Mesenchymal stem cell (in vitro differentiated cells and primary cell): ENCODE data around the gene PRSS23.

Experiments used
- DNase-seq: peaks from one replicate; pipeline ENCODE4 v3.0.0-alpha.2; 2013
- H2AFZ ChIP-seq: one replicate; pipeline ENCODE4 v1.6.1; 2013; ENCODE audit warnings: low read depth, mild to moderate bottlenecking, control low read depth, inconsistent platforms, low read length, moderate library complexity
- H2AK5ac ChIP-seq: 2 replicates; pipeline ENCODE4 v1.6.1; 2013; ENCODE audit warnings: low read length, moderate library complexity, mild to moderate bottlenecking, inconsistent platforms; ENCODE audit not compliant: severe bottlenecking
- H2BK120ac ChIP-seq: one replicate; pipeline ENCODE4 v1.6.1; 2013; ENCODE audit warnings: low read depth, mild to moderate bottlenecking, inconsistent platforms, low read length, moderate library complexity
- H2BK12ac ChIP-seq, 2 experiments: one replicate each; pipeline ENCODE4 v1.6.1; 2013; ENCODE audit warnings: inconsistent platforms in 2 of 2, low read length in 2 of 2, mild to moderate bottlenecking in 2 of 2, moderate library complexity in 2 of 2, control low read depth in 1 of 2
- H2BK15ac ChIP-seq: one replicate; pipeline ENCODE4 v1.6.1; 2013; ENCODE audit warnings: mild to moderate bottlenecking, low read depth, inconsistent platforms; ENCODE audit not compliant: poor library complexity, severe bottlenecking
- H2BK5ac ChIP-seq: 2 replicates; pipeline ENCODE4 v1.6.1; 2013; ENCODE audit warnings: low read depth, mild to moderate bottlenecking, low read length, control low read depth, inconsistent platforms; ENCODE audit not compliant: poor library complexity, severe bottlenecking
- H3K14ac ChIP-seq, 2 experiments: one replicate each; pipeline ENCODE4 v1.6.1; 2013; ENCODE audit warnings: inconsistent platforms in 2 of 2, low read length in 2 of 2, control low read depth in 1 of 2, mild to moderate bottlenecking in 1 of 2, moderate library complexity in 1 of 2
- H3K18ac ChIP-seq, 2 experiments: one replicate each; pipeline ENCODE4 v1.6.1; 2013; ENCODE audit warnings: inconsistent platforms in 2 of 2, low read length in 2 of 2, control low read depth in 1 of 2, low read depth in 1 of 2, mild to moderate bottlenecking in 1 of 2
- H3K23ac ChIP-seq, 2 experiments: one replicate each; pipeline ENCODE4 v1.6.1; 2013; ENCODE audit warnings: inconsistent platforms in 2 of 2, low read length in 2 of 2, mild to moderate bottlenecking in 2 of 2, moderate library complexity in 2 of 2, control low read depth in 1 of 2
- H3K27ac ChIP-seq: 2 replicates; pipeline ENCODE4 v1.5.1; 2013; ENCODE audit warnings: mild to moderate bottlenecking, moderate library complexity, low read length, control low read depth, inconsistent platforms; ENCODE audit not compliant: poor library complexity, severe bottlenecking
- H3K27me3 ChIP-seq, 2 experiments: 2 replicates each; pipeline versions ENCODE4 v1.6.1 to v1.7.0; 2013; ENCODE audit warnings: low read length in 2 of 2, mild to moderate bottlenecking in 2 of 2, moderate library complexity in 2 of 2, control low read depth in 1 of 2, inconsistent platforms in 1 of 2; ENCODE audit not compliant: control insufficient read depth in 1 of 2, insufficient read depth in 1 of 2
- H3K36me3 ChIP-seq, 2 experiments: 2 replicates each; pipeline versions ENCODE4 v1.6.1 to v1.7.0; 2013; ENCODE audit warnings: low read length in 2 of 2, control low read depth in 1 of 2, inconsistent platforms in 1 of 2, low read depth in 1 of 2, mild to moderate bottlenecking in 1 of 2; ENCODE audit not compliant: insufficient read depth in 2 of 2, control insufficient read depth in 1 of 2
- H3K4ac ChIP-seq, 2 experiments: one replicate each; pipeline ENCODE4 v1.6.1; 2013; ENCODE audit warnings: inconsistent platforms in 2 of 2, low read length in 2 of 2, mild to moderate bottlenecking in 2 of 2, moderate library complexity in 2 of 2, control low read depth in 1 of 2, low read depth in 1 of 2
- H3K4me1 ChIP-seq: 2 replicates; pipeline ENCODE4 v1.6.1; 2013; ENCODE audit warnings: low read depth, low read length, control low read depth; ENCODE audit not compliant: control insufficient read depth, insufficient read depth
- H3K4me2 ChIP-seq: 2 replicates; pipeline ENCODE4 v1.6.1; 2013; ENCODE audit warnings: low read length, mild to moderate bottlenecking, inconsistent platforms; ENCODE audit not compliant: poor library complexity, severe bottlenecking
- H3K4me3 ChIP-seq, 2 experiments: 2 replicates each; pipeline versions ENCODE4 v1.5.1 to v1.7.0; 2013; ENCODE audit warnings: low read length in 2 of 2, mild to moderate bottlenecking in 2 of 2, control low read depth in 1 of 2, low read depth in 1 of 2; ENCODE audit not compliant: insufficient read depth in 1 of 2
- H3K79me1 ChIP-seq: replicated peaks from 2 replicates; pipeline ENCODE4 v1.6.1; 2013; ENCODE audit warnings: mild to moderate bottlenecking, control low read depth, low read length, inconsistent platforms; ENCODE audit not compliant: poor library complexity, severe bottlenecking
- H3K9ac ChIP-seq: 2 replicates; pipeline ENCODE4 v1.7.0; 2013; ENCODE audit warnings: mild to moderate bottlenecking, low read length, moderate library complexity
- H3K9me3 ChIP-seq: 2 replicates; pipeline ENCODE4 v1.7.0; 2013; ENCODE audit warnings: mild to moderate bottlenecking, low read length; ENCODE audit not compliant: control insufficient read depth
- H4K8ac ChIP-seq: one replicate; pipeline ENCODE4 v1.6.1; 2013; ENCODE audit warnings: inconsistent platforms, mild to moderate bottlenecking, low read length, moderate library complexity
- H4K91ac ChIP-seq: one replicate; pipeline ENCODE4 v1.6.1; 2013; ENCODE audit warnings: mild to moderate bottlenecking, low read length, inconsistent platforms
- WGBS: methylation state at CpG from one replicate; pipeline ENCODE4 v1.1.7; 2013; ENCODE audit warnings: mixed read lengths; 5-methylcytosine and 5-hydroxymethylcytosine counted together

PRSS23 gene

DNA sequence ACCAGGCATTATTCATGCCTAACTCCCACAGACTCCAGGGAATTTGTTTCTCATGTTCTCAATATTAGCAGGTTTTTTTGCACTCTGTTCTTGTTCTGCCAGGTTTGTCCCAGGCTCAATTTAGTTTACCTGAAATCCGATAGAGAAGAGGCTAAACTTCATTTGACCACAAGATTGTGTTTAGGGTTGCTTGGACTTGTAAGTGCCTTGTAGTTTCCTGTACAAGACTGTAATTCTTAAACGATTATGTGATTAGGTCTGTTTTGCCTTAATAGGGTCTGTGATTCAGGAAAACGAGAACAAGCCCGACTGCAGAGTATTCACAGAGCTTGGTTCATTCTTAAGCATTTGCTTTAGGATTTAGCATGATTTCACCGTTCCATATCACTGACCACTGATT lies 1.8 kb downstream of the PRSS23 start:
- Histone ChIP-seq H3K4me3 (peak overlapping the region in 1 of 2 experiments; percentile 87), H2BK120ac (no peak overlapping the region), H3K4me2 (peak overlapping the region; percentile 60), H4K8ac (no peak overlapping the region), H3K18ac (peak overlapping the region; percentile 23 to 31), H3K4me1 (peaks cover 7% of the 10 kb centered on the region), H2BK12ac (no peak overlapping the region), H2AFZ (no peak overlapping the region), H3K4ac (peak overlapping the region in 1 of 2 experiments; percentile 59), H3K9me3 (no peaks in the 10 kb centered on the region), H3K14ac (no peak overlapping the region), H3K23ac (no peak overlapping the region), H3K79me1 (no peaks in the 10 kb centered on the region), H3K27me3 (no peaks in the 10 kb centered on the region), H2BK15ac (no peak overlapping the region), H4K91ac (no peak overlapping the region), H3K9ac (peak overlapping the region; percentile 85), H3K36me3 (peaks cover 0 to 4% of the 10 kb centered on the region in 2 experiments), H2BK5ac (no peak overlapping the region), H2AK5ac (no peak overlapping the region), H3K27ac (peak overlapping the region; percentile 84)
- no peak for DNase-seq
- whole genome bisulfite sequencing, result 19% methylated on average over 5 of the region's 5 CpGs

DNA sequence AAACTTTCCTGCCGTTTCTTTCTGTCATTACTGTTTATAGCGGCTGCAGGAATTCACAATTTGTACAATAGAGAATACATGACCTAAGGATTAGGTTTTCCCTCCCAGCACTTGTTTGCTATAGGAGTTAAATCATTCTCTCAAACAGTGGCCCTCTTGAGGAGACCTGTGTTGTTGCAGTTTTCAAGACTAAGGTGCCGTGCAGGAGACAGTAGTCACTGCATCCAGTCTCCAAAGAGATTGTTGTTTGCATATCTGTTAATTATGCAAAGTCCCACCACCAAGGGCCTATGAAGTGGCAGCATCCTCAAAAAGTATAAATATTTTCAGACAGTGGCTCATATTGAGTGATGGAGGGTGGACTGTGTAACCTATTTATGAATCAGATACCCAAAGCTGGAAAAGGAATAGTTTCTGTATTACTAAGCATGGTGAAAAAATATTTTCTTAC lies 2.3 kb downstream of the PRSS23 start:
- H3K27me3 ChIP-seq, result no peaks in the 10 kb centered on the region
- no peak overlapping the region for H4K91ac ChIP-seq
- peak overlapping the region; percentile 84 for H3K27ac ChIP-seq
- H3K4me2 ChIP-seq, result peak overlapping the region; percentile 60
- H4K8ac ChIP-seq, result no peak overlapping the region
- no peak overlapping the region for H3K23ac ChIP-seq
- no peak overlapping the region for H2BK12ac ChIP-seq
- H2BK5ac ChIP-seq, result no peak overlapping the region
- no peaks in the 10 kb centered on the region for H3K9me3 ChIP-seq
- no peak overlapping the region for H2AFZ ChIP-seq
- no peak overlapping the region for H2BK120ac ChIP-seq
- no peak overlapping the region for H2BK15ac ChIP-seq
- H3K9ac ChIP-seq, result peak overlapping the region; percentile 85
- peak; percentile 75 for DNase-seq
- H3K4me1 ChIP-seq, result peaks cover 10% of the 10 kb centered on the region
- peak overlapping the region in 1 of 2 experiments; percentile 87 for H3K4me3 ChIP-seq
- no peak overlapping the region for H3K18ac ChIP-seq
- no peak overlapping the region for H2AK5ac ChIP-seq
- H3K79me1 ChIP-seq, result no peaks in the 10 kb centered on the region
- peaks cover 4 to 9% of the 10 kb centered on the region in 2 experiments for H3K36me3 ChIP-seq
- WGBS, result 0% methylated on average over 1 of the region's 3 CpGs
- no peak overlapping the region for H3K4ac ChIP-seq
- no peak overlapping the region for H3K14ac ChIP-seq

DNA sequence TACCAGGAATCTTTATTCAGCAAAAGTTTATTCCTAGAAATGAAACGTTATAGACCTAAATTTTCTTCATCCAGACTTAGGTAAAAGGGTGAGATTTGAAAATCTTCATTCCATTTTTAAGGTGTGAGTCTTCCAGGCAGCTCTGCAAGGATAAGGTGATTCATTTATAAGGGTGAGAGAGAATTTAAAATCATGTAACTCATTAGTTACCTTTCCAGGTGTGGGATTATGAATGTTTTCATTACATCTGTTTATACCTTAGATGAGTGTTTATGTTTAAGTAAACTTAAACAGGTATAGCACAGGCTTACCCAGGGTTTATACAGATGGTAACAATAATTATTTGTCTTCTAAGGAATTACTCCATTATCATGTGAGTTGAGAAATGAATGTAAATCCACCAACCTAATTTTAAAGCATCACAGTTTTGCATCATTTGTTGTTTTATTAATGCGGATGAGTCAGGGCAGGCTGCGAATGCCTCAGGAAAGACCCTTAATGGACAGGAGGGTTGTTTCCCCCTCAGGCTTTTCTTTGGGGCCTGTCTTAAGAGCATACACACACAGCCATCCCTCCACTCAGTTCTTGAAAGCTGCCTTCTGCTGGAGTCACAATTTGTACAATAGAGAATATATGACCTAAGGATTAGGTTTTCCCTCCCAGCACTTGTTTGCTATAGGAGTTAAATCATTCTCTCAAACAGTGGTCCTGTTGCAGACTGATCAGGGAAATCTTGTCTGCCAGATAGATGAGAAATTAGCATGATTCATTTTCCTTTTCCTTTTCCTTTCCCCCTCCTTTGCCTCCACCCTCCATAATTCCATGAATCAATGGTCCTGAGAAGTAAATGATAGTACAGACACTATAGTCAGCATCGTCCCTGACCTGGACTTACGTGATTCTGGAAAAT lies 3.0 kb downstream of the PRSS23 start:
- H3K4me1 ChIP-seq, result peaks cover 13% of the 10 kb centered on the region
- WGBS, result 30% methylated on average over 3 of the region's 5 CpGs
- H4K91ac ChIP-seq, result no peak overlapping the region
- H3K4ac ChIP-seq, result no peak overlapping the region
- H2BK12ac ChIP-seq, result no peak overlapping the region
- H3K4me2 ChIP-seq, result peak overlapping the region; percentile 62
- H2BK15ac ChIP-seq, result no peak overlapping the region
- H3K14ac ChIP-seq, result no peak overlapping the region
- H3K9me3 ChIP-seq, result no peaks in the 10 kb centered on the region
- no peak overlapping the region for H2AFZ ChIP-seq
- no peak overlapping the region for H4K8ac ChIP-seq
- H3K9ac ChIP-seq, result peak overlapping the region; percentile 85
- no peak overlapping the region for H2AK5ac ChIP-seq
- H3K36me3 ChIP-seq, result peaks cover 11 to 17% of the 10 kb centered on the region in 2 experiments
- peak; percentile 42 for DNase-seq
- H2BK120ac ChIP-seq, result peak overlapping the region; percentile 59
- peak overlapping the region; percentile 84 for H3K27ac ChIP-seq
- H2BK5ac ChIP-seq, result no peak overlapping the region
- H3K23ac ChIP-seq, result no peak overlapping the region
- peak overlapping the region in 1 of 2 experiments; percentile 87 for H3K4me3 ChIP-seq
- H3K27me3 ChIP-seq, result no peaks in the 10 kb centered on the region
- no peak overlapping the region for H3K18ac ChIP-seq
- H3K79me1 ChIP-seq, result no peaks in the 10 kb centered on the region

DNA sequence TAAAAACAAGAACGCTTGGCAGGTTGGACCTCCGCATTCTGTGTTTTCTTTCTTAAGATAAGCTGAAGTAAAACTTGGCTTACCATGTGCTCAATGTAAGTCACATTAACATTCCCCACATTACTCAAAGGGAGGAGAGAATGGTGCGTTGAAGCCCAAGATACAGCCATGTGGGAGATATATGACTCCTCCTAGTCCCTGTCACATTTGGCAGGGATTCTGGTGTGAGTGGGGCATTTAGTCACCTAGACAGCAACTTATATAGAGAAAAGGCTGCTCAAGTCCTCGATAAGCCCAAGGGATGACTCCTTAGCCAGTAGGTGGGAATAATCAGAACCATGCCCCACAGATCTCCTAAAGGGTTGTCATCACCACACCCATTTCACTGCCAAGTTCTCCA lies 4.6 kb downstream of the PRSS23 start:
- H3K14ac ChIP-seq, result no peak overlapping the region
- over 99% methylated on average over 3 of the region's 4 CpGs for WGBS
- H2BK12ac ChIP-seq, result no peak overlapping the region
- H2AFZ ChIP-seq, result no peak overlapping the region
- no peak overlapping the region for H2AK5ac ChIP-seq
- H3K9ac ChIP-seq, result peak overlapping the region; percentile 33
- peaks cover 15 to 25% of the 10 kb centered on the region in 2 experiments for H3K36me3 ChIP-seq
- no peak overlapping the region for H4K8ac ChIP-seq
- no peaks in the 10 kb centered on the region for H3K79me1 ChIP-seq
- H3K4ac ChIP-seq, result no peak overlapping the region
- H3K27ac ChIP-seq, result peak overlapping the region; percentile 6
- H3K4me2 ChIP-seq, result no peak overlapping the region
- no peak for DNase-seq
- no peak overlapping the region for H4K91ac ChIP-seq
- peaks cover 9% of the 10 kb centered on the region for H3K4me1 ChIP-seq
- no peak overlapping the region for H3K23ac ChIP-seq
- H3K4me3 ChIP-seq, result no peak overlapping the region
- H2BK5ac ChIP-seq, result no peak overlapping the region
- H3K27me3 ChIP-seq, result no peaks in the 10 kb centered on the region
- no peak overlapping the region for H2BK15ac ChIP-seq
- H3K18ac ChIP-seq, result no peak overlapping the region
- no peaks in the 10 kb centered on the region for H3K9me3 ChIP-seq
- H2BK120ac ChIP-seq, result no peak overlapping the region
